Renal cortex interstitium (tissue), 15 donors: ENCODE measurements around the gene TMEM132C. TPM values are rescaled to one million over a fixed set of nuclear protein-coding genes. Genes with fewer than 3 reads are reported as not detected.
"Not testable (repeated sequence)": the region's sequence is repeated elsewhere in the genome, so short reads cannot be mapped to it uniquely, and the experiment has no call there.

Experiments used
- DNase-seq, 11 donors: peaks; one replicate each; pipeline ENCODE4 v3.0.0-alpha.2; 2013; ENCODE audit warnings: low read depth in 9 of 11, low spot score in 4 of 11; ENCODE audit errors: extremely low read depth in 1 of 11
- long read RNA-seq, 16 experiments: transcript quantifications; one replicate each; lab custom pipeline, GENCODE V29; 2026
- polyA plus RNA-seq, 3 donors: library from polyadenylated mRNA; unstranded; fragments of 120-200 nt; gene quantifications; one replicate each; pipeline ENCODE4 v1.2.1, GENCODE V29; 2013; ENCODE audit not compliant: insufficient read length in 3 of 3

The TMEM132C gene
- polyA plus RNA-seq = 1 to 10 TPM; 1.5 to 2.8 (median 1.8) TPM
- long read RNA-seq, donor 1 = 0 reads
- long read RNA-seq, donor 2 = 0 reads
- long read RNA-seq, donor 3 = 0 reads
- long read RNA-seq, donor 4 = 0 reads
- long read RNA-seq, donor 5 = 0 reads
- long read RNA-seq, donor 6 = 0 reads
- long read RNA-seq, donor 7 = 0 reads
- long read RNA-seq, donor 8, full-length matches to known transcripts = 1 of 1 reads
- long read RNA-seq, donor 8, partial matches to known transcripts = 0 of 1 reads
- long read RNA-seq, donor 8, other reads (novel, unspliced or antisense) = 0 of 1 reads
- long read RNA-seq, donor 9 = 0 reads
- long read RNA-seq, donor 10 = 0 reads
- long read RNA-seq, donor 11 = 0 reads
- long read RNA-seq, donor 12 = 0 reads
- long read RNA-seq, donor 13 = 0 reads
- long read RNA-seq, donor 14, full-length matches to known transcripts = 1 of 1 reads
- long read RNA-seq, donor 14, partial matches to known transcripts = 0 of 1 reads
- long read RNA-seq, donor 14, other reads (novel, unspliced or antisense) = 0 of 1 reads
- long read RNA-seq, donor 15 = 0 reads
- long read RNA-seq, donor 16 = 0 reads

GRCh38 chr12:128267131-128267622 is at the start of gene TMEM132C:
Gene TMEM132C, plus strand, starts transcription at chr12:128267170. Its CDS starts 233 bp downstream, at chr12:128267403.
- no peak for DNase-seq

GRCh38 chr12:128224226-128224625 is 42.7 kb upstream of the TMEM132C start:
- DNase-seq = no peak

DNA sequence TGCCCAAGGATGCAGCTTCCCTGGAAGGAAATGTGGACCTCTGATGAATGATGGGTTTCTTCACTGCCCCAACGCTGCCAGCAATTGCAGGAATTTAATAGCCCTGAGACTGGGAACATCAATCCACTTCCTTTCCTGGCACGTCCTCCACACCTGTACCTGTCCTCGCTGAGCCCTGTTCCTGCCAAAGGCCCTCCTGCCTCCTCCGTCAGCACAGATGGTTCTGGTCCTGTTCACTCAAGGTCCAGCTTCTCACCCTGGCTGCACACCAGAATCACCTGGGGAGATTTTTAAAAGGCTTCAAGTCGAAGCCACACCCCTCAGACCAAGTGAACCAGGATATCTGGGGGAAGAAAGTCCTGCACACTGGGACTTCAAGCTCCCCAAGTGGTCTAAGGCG is 38.4 kb upstream of the TMEM132C start:
- no peak for DNase-seq

DNA sequence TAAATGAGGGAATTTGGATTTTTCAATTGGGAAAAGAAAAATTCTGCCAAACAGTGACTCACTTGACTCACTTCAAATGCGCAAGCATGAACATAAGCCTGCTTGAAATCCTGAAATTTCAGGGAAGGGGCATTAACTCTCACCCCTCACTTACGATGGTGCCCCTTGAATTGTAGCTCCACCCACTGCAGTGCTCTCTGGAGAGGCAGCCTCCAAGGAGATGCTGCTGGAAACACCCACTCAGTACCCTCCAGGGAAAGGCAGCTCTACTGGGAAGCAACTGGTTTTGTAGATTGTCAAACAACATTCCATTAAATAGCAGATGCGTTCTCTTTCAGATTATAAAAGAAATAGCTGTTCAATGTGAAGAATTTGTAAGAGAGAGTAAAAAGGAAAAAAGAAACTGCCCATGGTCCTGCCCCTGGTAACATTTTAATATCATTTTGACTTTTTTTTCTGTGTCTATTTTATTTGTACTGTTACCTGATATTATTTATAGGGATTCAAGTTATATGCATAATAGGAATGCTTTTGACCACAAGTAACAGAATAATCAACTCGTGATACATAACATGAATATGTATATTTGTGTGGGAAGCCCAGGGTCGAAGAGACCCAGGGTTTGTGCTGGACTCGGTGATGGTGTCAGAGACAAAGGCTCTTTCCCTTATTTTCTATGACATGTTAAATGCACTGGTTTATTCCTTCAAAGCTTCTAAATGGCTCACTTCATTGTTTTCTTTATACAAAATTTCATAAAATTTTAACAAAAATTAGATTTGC is 31.1 kb upstream of the TMEM132C start:
- no peak for DNase-seq

DNA sequence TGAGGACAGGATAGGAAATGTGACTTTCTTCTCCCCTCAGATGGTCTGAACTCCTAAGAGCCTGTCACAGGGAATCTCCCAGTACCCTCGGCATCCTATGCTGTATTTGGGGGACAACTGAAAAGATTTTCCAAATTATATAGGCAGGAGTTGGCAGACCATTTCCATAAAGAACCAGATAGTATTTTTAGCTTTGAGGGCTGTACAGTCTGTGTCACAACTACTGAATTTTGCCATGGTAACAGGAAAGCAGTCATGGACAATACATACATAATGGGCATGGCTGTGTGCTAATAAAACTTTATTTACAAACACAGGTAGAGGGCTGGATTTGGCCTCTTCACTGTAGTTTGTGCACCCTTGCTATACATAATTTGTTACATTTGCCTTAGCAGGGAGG is 30.4 kb upstream of the TMEM132C start:
- DNase-seq = no peak

- no peak for DNase-seq
Observed at GRCh38 chr12:128240745-128241144, 26.2 kb upstream of the TMEM132C start.

- no peak for DNase-seq
Observed at GRCh38 chr12:128245121-128245520, 21.8 kb upstream of the TMEM132C start.

DNA sequence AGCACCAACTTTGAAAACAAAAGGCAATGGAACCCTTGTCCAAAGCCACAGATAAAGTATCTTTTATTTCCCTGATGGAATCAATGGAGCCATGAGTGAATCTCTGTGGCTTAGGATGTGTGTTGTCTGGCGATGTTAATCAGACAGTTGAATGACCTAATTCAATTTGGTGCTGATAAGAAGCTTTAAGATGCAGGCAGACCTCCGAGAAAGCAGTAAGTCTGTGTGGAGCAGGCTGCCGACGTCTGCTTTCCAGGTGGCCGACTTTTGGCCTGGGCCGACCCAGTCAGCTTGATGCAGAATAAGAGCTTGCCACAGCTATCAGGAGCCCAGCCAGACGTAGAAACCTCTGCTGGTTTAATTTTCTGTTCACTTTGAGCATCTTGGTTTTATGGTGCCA is 21.1 kb upstream of the TMEM132C start:
- no peak for DNase-seq

- DNase-seq = no peak
Observed at GRCh38 chr12:128250096-128250495, 16.9 kb upstream of the TMEM132C start.

GRCh38 chr12:128253829-128254228 is 13.1 kb upstream of the TMEM132C start:
- DNase-seq = not testable (repeated sequence)

- DNase-seq = no peak
Observed at GRCh38 chr12:128258866-128259555, 8.0 kb upstream of the TMEM132C start.

GRCh38 chr12:128259556-128260070 is 7.4 kb upstream of the TMEM132C start:
- DNase-seq = peak in 5 of 11 donors; percentile 37 to 51 (median 41)

GRCh38 chr12:128261757-128262156 is 5.2 kb upstream of the TMEM132C start:
- DNase-seq = no peak

- DNase-seq = no peak
Observed at GRCh38 chr12:128265566-128265965, 1.4 kb upstream of the TMEM132C start.

DNA sequence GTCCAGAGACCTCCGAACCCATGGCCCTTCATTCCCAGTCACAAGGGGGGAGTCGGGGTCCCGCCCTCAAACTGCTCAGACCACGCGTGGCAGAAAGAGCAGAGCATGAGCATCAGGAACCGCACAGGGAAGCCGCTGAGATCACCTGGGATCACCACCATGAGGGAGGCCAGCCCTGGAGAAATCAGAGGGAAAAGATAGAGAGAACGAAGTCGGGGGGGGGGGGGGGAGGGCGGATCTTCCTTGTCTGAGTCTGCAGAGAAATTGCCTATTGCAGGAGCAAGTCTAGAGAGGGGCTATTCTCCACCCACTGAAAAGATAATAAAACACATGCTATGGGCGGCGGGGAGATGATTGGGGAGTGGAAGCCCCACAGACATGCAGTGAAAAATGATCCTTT is 884 bp upstream of the TMEM132C start:
- DNase-seq = no peak

GRCh38 chr12:128266541-128267130 is 334 bp upstream of the TMEM132C start:
- DNase-seq = no peak

- DNase-seq = no peak
Observed at GRCh38 chr12:128267651-128268378, 845 bp downstream of the TMEM132C start.

GRCh38 chr12:128268379-128268995 is 1.5 kb downstream of the TMEM132C start:
- no peak for DNase-seq
